ENCODE data around the gene PCDHGA1.

DNA sequence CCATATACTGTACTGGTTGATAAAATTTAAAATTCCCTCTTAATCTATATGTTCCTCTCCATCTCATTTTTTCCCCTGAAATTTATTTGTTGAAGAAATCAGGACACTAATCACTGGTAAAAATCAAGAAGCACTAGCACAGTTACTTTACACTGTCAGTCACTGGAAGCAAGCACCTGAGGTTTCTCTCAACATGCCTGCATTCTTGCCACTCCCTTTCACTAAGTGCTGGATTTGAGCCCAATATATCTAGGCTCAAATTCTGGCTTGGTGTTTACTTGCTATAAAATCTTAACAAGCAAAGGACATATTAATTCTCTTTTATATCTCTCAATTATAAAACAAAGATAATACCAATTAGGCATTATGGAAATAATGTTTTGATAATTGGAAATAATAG, 229.8 kb downstream of the PCDHGA1 start:
- TF ChIP-seq CTCF (conservative IDR thresholded peaks at IDR 0.05 in 1 of 2, IDR thresholded peaks at IDR 0.05 in 1 of 2; ENCODE audit: extremely low read depth in 1 of 2, insufficient read depth in 1 of 2, low read depth in 1 of 2, low read length in 2 of 2) (no peak), EZH2 (IDR thresholded peaks at IDR 0.05; ENCODE audit: borderline replicate concordance, low read length) (no peak)
